Mesendoderm (in vitro differentiated cells): Measurements from ENCODE around the gene MYO1B.

ENCODE experiments used
- DNase-seq: peaks from one replicate; pipeline ENCODE4 v3.0.0; 2013
- H2AK5ac ChIP-seq: 2 replicates; pipeline ENCODE4 v1.6.1; 2013; ENCODE audit warnings: low read length, inconsistent platforms
- H2BK120ac ChIP-seq: 2 replicates; pipeline ENCODE4 v1.6.1; 2013; ENCODE audit warnings: low read depth, mild to moderate bottlenecking, low read length, moderate library complexity, mixed read lengths
- H2BK15ac ChIP-seq: replicated peaks from 2 replicates; pipeline ENCODE4 v1.6.1; 2013; ENCODE audit warnings: low read depth, mild to moderate bottlenecking, moderate library complexity
- H2BK5ac ChIP-seq: 2 replicates; pipeline ENCODE4 v1.6.1; 2013; ENCODE audit warnings: low read length, inconsistent platforms
- H3K18ac ChIP-seq: 2 replicates; pipeline ENCODE4 v1.6.1; 2013; ENCODE audit warnings: mild to moderate bottlenecking, low read length, mixed read lengths
- H3K23ac ChIP-seq: one replicate; pipeline ENCODE4 v1.6.1; 2013; ENCODE audit warnings: low read length
- H3K27ac ChIP-seq: 2 replicates; pipeline ENCODE4 v1.5.1; 2013; ENCODE audit warnings: low read depth, mild to moderate bottlenecking, inconsistent platforms, low read length, moderate library complexity
- H3K27me3 ChIP-seq: 2 replicates; pipeline ENCODE4 v1.6.1; 2013; ENCODE audit warnings: low read length, control low read depth, mild to moderate bottlenecking, inconsistent platforms; ENCODE audit not compliant: insufficient read depth, poor library complexity
- H3K36me3 ChIP-seq: 2 replicates; pipeline ENCODE4 v1.6.1; 2013; ENCODE audit warnings: low read length, inconsistent platforms; ENCODE audit not compliant: control insufficient read depth, insufficient read depth
- H3K4ac ChIP-seq: one replicate; pipeline ENCODE4 v1.6.1; 2013; ENCODE audit warnings: low read depth, mild to moderate bottlenecking, low read length, moderate library complexity
- H3K4me1 ChIP-seq: 2 replicates; pipeline ENCODE4 v1.6.1; 2013; ENCODE audit warnings: low read depth, low read length, inconsistent platforms; ENCODE audit not compliant: control insufficient read depth
- H3K4me2 ChIP-seq: 2 replicates; pipeline ENCODE4 v1.6.1; 2013; ENCODE audit warnings: low read length
- H3K4me3 ChIP-seq: 2 replicates; pipeline ENCODE4 v1.5.1; 2013; ENCODE audit warnings: mild to moderate bottlenecking, low read length
- H3K56ac ChIP-seq: one replicate; pipeline ENCODE4 v1.6.1; 2013; ENCODE audit warnings: low read length
- H3K79me1 ChIP-seq: 2 replicates; pipeline ENCODE4 v1.6.1; 2013; ENCODE audit warnings: low read length, inconsistent platforms
- H3K79me2 ChIP-seq: 2 replicates; pipeline ENCODE4 v1.6.1; 2013; ENCODE audit warnings: mild to moderate bottlenecking, low read length; ENCODE audit not compliant: control insufficient read depth, insufficient read depth
- H3K9ac ChIP-seq: 2 replicates; pipeline ENCODE4 v1.6.1; 2013; ENCODE audit warnings: low read length, inconsistent platforms
- H4K5ac ChIP-seq: one replicate; pipeline ENCODE4 v1.6.1; 2013; ENCODE audit warnings: low read length
- H4K8ac ChIP-seq: one replicate; pipeline ENCODE4 v1.6.1; 2013; ENCODE audit warnings: low read depth, mild to moderate bottlenecking, control low read depth, low read length, moderate library complexity
- WGBS: extraction: QIAGEN DNeasy Blood & Tissue Kit; methylation state at CpG from one replicate; pipeline ENCODE4 v1.1.7; 2013; ENCODE audit warnings: low lambda C conversion rate, missing lambda C conversion rate; ENCODE audit not compliant: insufficient coverage; ENCODE audit errors: extremely low coverage; 5-methylcytosine and 5-hydroxymethylcytosine counted together

Gene MYO1B

DNA sequence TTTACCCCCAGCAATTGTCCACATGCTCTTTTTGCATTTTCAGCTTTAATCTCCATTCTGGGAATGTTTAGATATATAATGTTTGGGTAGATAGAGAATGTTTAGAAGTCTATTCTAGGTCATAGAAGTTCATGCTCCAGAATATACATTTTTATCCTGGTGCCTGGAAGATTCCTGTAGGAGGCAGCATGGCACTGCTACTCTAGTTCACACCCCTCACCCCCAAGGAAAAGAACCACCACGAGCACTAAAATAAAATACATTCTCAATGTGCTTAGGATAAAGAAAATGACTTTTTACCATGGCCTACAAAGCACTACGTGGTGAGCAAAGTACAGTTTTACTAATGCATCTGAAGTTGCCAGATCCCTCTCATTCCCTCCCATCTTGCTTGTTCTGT is 53.8 kb downstream of the MYO1B start:
- Histone ChIP-seq H3K79me1 (peaks cover 14% of the 10 kb centered on the region), H2BK5ac (no peak overlapping the region), H4K5ac (no peak overlapping the region), H3K79me2 (peaks cover 2% of the 10 kb centered on the region), H3K4me1 (no peaks in the 10 kb centered on the region), H3K18ac (no peak overlapping the region), H3K36me3 (no peaks in the 10 kb centered on the region), H2BK15ac (no peak overlapping the region), H3K9ac (no peak overlapping the region), H3K56ac (no peak overlapping the region), H3K23ac (no peak overlapping the region), H3K27ac (no peak overlapping the region), H3K4me3 (no peak overlapping the region), H2AK5ac (no peak overlapping the region), H4K8ac (no peak overlapping the region), H3K4ac (no peak overlapping the region), H2BK120ac (no peak overlapping the region), H3K27me3 (no peaks in the 10 kb centered on the region), H3K4me2 (no peak overlapping the region)
- DNase-seq, result no peak
- WGBS, result no CpG with 5 or more reads among the region's 2 CpGs

DNA sequence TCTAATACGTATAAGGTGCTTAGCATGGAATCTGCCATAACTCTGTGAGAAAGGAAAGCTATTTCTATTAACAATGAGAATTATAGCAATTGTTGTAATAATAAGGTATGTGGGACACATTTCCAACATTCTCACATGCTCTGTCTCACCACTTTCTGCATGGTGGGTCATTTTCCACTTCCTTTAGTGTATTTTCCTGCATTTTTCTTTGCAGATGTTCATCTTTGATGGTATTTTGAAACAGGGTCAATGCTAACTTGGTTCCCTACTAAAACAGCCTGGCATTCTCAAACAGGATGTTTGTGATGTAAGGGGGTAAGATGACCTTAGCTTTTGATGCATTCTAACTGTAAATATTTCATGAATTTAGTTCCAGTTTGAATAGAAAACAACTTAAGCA is 54.7 kb downstream of the MYO1B start:
- H2BK5ac ChIP-seq, result no peak overlapping the region
- no peak overlapping the region for H3K56ac ChIP-seq
- no peak overlapping the region for H4K5ac ChIP-seq
- H3K9ac ChIP-seq, result no peak overlapping the region
- H3K27ac ChIP-seq, result no peak overlapping the region
- H3K36me3 ChIP-seq, result no peaks in the 10 kb centered on the region
- H3K4me3 ChIP-seq, result no peak overlapping the region
- H3K18ac ChIP-seq, result no peak overlapping the region
- H2AK5ac ChIP-seq, result no peak overlapping the region
- no peak overlapping the region for H4K8ac ChIP-seq
- no peak overlapping the region for H3K4ac ChIP-seq
- WGBS, result no CpG with 5 or more reads among the region's 1 CpG
- H3K79me2 ChIP-seq, result peaks cover 2% of the 10 kb centered on the region
- no peak overlapping the region for H2BK15ac ChIP-seq
- H3K27me3 ChIP-seq, result no peaks in the 10 kb centered on the region
- H3K23ac ChIP-seq, result no peak overlapping the region
- H3K4me1 ChIP-seq, result no peaks in the 10 kb centered on the region
- peaks cover 17% of the 10 kb centered on the region for H3K79me1 ChIP-seq
- no peak overlapping the region for H2BK120ac ChIP-seq
- no peak overlapping the region for H3K4me2 ChIP-seq
- no peak for DNase-seq

DNA sequence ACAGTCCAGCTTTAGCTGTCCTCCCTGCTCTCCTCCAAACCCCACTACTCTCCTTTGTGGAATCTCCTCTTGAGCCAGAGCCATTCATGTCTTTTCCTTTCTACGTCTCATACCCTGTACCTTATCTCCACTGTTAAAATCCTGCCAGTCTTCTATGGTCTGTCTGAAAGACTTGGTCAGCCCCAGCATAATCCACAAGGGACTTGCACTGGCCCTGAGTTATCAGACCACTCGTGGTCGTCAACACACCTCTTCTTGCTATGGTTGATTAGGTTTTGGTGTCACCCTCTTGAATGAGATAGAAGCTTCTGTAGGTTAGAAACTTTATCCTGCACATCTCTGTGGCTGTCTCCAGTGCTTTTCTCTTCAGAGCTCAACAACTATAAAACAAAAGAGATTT is 56.8 kb downstream of the MYO1B start:
- Histone ChIP-seq H3K56ac (peak overlapping the region; percentile 6), H3K27me3 (no peaks in the 10 kb centered on the region)
- no CpG with 5 or more reads among the region's 3 CpGs for WGBS

DNA sequence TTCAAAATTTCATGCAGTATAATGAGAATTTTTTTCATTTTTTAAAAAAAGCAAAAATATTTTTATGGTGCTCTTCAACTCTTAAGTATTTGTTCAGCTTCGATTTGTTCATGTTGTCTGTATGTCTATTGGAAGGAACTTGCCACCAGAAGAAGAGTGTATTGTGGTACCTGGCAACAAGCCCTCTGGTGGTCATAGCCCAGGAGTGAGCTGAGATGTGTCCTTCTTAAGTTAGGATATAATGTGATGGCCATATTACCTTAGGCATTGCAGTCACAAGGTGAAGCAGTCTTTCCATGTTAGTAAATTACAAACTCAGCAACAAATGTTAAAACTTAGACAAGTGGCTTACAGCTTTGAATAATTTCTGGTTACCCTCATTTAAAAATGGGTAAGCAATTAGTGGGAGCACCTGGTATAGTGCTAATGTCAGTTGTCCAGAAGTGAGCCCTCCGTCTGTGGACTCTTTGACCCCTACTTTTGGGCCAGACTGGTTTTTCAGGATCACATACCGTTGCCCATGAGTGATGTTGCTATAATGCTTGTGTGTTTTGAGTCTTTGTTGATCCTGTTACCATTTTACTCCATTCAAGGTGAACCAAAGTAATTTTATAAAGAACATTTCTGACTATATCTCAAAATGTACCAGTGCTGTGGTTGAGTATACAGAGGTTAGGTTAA is 57.4 kb downstream of the MYO1B start:
- Histone ChIP-seq H3K4ac (no peak overlapping the region), H2BK5ac (no peak overlapping the region), H3K79me1 (peaks cover 22% of the 10 kb centered on the region), H3K23ac (no peak overlapping the region), H3K18ac (no peak overlapping the region), H2BK120ac (no peak overlapping the region), H3K27me3 (no peaks in the 10 kb centered on the region), H3K4me1 (peaks cover 2% of the 10 kb centered on the region), H2BK15ac (no peak overlapping the region), H3K56ac (no peak overlapping the region), H4K8ac (no peak overlapping the region), H3K9ac (no peak overlapping the region), H2AK5ac (no peak overlapping the region), H3K36me3 (no peaks in the 10 kb centered on the region), H4K5ac (no peak overlapping the region), H3K27ac (no peak overlapping the region), H3K79me2 (peaks cover 2% of the 10 kb centered on the region), H3K4me3 (no peak overlapping the region), H3K4me2 (no peak overlapping the region)
- WGBS, result no CpG with 5 or more reads among the region's 3 CpGs
- peak; percentile 77 for DNase-seq

More for the DNA sequence above, 56.8 kb downstream of the MYO1B start:
- Histone ChIP-seq H3K36me3 (no peaks in the 10 kb centered on the region), H2AK5ac (no peak overlapping the region), H4K8ac (no peak overlapping the region), H2BK120ac (no peak overlapping the region), H3K9ac (no peak overlapping the region), H3K4ac (no peak overlapping the region), H3K4me1 (no peaks in the 10 kb centered on the region), H3K79me2 (peaks cover 2% of the 10 kb centered on the region), H3K4me2 (no peak overlapping the region), H2BK15ac (no peak overlapping the region), H3K79me1 (peaks cover 21% of the 10 kb centered on the region), H2BK5ac (no peak overlapping the region), H4K5ac (no peak overlapping the region), H3K18ac (no peak overlapping the region), H3K4me3 (no peak overlapping the region), H3K23ac (no peak overlapping the region), H3K27ac (peak overlapping the region; percentile 17)
- DNase-seq, result peak; percentile 92

DNA sequence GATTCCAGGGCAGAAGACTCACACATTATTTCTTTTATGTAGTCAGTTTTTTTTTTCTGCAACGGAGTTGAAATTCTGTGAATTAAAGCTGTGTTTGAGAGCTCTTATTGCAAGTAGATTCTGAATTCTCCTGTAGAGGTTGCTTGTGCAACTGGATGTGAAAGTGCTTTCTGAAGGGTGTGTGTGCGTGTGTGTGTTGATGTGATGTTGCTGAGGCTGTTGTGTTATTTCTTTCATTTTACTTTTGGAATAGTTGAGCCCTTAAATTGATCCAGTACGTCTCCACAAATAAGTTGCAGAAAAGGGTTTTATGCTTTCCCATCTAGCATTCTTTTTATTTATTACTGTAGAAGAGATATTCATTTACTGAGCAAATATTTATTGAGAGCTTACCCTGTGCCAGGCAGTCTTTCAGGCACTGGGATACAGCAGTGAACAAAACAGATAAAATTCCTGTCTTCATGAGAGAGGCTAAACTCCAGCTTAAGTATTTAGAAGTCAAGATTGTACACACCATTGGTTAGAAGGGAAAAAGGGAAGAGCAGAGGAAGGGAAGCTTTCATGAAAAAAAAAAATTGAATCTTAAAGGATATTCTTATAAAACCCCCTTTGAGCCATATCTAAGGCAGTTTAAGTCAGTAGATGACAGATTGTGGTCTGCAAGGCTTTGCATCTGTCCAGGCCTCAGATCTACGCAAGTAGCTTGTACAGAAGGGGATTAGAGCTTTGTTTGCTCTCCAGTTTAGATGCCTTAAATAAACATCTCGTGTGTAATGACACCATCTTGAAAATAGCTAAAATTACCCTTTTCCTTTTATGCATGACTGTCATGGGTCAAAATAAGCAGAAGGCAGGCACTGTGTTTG is 58.2 kb downstream of the MYO1B start:
- Histone ChIP-seq H2BK5ac (no peak overlapping the region), H3K9ac (no peak overlapping the region), H4K5ac (no peak overlapping the region), H3K18ac (no peak overlapping the region), H2BK15ac (no peak overlapping the region), H3K27ac (no peak overlapping the region), H3K36me3 (no peaks in the 10 kb centered on the region), H3K56ac (no peak overlapping the region), H3K27me3 (no peaks in the 10 kb centered on the region), H2AK5ac (no peak overlapping the region), H3K23ac (no peak overlapping the region), H3K4me1 (peaks cover 2% of the 10 kb centered on the region), H4K8ac (no peak overlapping the region), H3K4me3 (no peak overlapping the region), H3K4me2 (no peak overlapping the region), H3K79me2 (peaks cover 2% of the 10 kb centered on the region), H3K4ac (no peak overlapping the region), H2BK120ac (no peak overlapping the region), H3K79me1 (peaks cover 23% of the 10 kb centered on the region)
- no peak for DNase-seq
- WGBS, result no CpG with 5 or more reads among the region's 5 CpGs
